ENCODE data around the gene ROMO1.

Gene ROMO1

GRCh38 chr20:35729836-35730582, 30.8 kb downstream of the ROMO1 start:
- Histone ChIP-seq H2AFZ (ENCODE audit: low read depth, low read length) (no peak overlapping the region), H3K4me1 (ENCODE audit: low read length) (no peaks in the 10 kb centered on the region), H3K4me3 (ENCODE audit: low read length) (no peak overlapping the region), H3K27ac (ENCODE audit: low read length) (no peak overlapping the region), H3K9ac (ENCODE audit: low read length) (no peak overlapping the region), H3K4me2 (ENCODE audit: low read length) (no peak overlapping the region), H3K36me3 (replicated peaks; ENCODE audit: low read depth, low read length) (peaks cover 80% of the 10 kb centered on the region), H4K20me1 (ENCODE audit: insufficient read depth, low read length) (peaks cover 87% of the 10 kb centered on the region), H3K79me2 (ENCODE audit: low read length) (peaks cover 98% of the 10 kb centered on the region), H3K27me3 (ENCODE audit: low read depth, low read length) (no peaks in the 10 kb centered on the region), H3K9me3 (ENCODE audit: insufficient read depth, low read length) (no peaks in the 10 kb centered on the region)
- TF ChIP-seq EZH2phosphoT487 (IDR thresholded peaks at IDR 0.05; ENCODE audit: low read depth) (no peak), CTCF (IDR thresholded peaks at IDR 0.05; ENCODE audit: low read depth, low read length) (no peak)

GRCh38 chr20:35730583-35731468, 31.6 kb downstream of the ROMO1 start:
- TF ChIP-seq EZH2phosphoT487 (IDR thresholded peaks at IDR 0.05; ENCODE audit: low read depth) (no peak), CTCF (IDR thresholded peaks at IDR 0.05; ENCODE audit: low read depth, low read length) (no peak)
- H3K4me3 ChIP-seq (ENCODE audit: low read length): no peak overlapping the region

GRCh38 chr20:35731469-35731788, 32.2 kb downstream of the ROMO1 start:
- no peak overlapping the region for H3K27ac ChIP-seq (ENCODE audit: low read length)
- H3K4me3 ChIP-seq (ENCODE audit: low read length): no peak overlapping the region
- H4K20me1 ChIP-seq (ENCODE audit: insufficient read depth, low read length): peaks cover 89% of the 10 kb centered on the region
- peaks cover 4% of the 10 kb centered on the region for H3K4me1 ChIP-seq (ENCODE audit: low read length)
- no peak overlapping the region for H2AFZ ChIP-seq (ENCODE audit: low read depth, low read length)
- peaks cover 83% of the 10 kb centered on the region for H3K36me3 ChIP-seq (replicated peaks; ENCODE audit: low read depth, low read length)
- no peak overlapping the region for H3K4me2 ChIP-seq (ENCODE audit: low read length)
- H3K9ac ChIP-seq (ENCODE audit: low read length): no peak overlapping the region
- peaks cover 98% of the 10 kb centered on the region for H3K79me2 ChIP-seq (ENCODE audit: low read length)
- no peaks in the 10 kb centered on the region for H3K9me3 ChIP-seq (ENCODE audit: insufficient read depth, low read length)
- H3K27me3 ChIP-seq (ENCODE audit: low read depth, low read length): no peaks in the 10 kb centered on the region
- TF ChIP-seq EZH2phosphoT487 (IDR thresholded peaks at IDR 0.05; ENCODE audit: low read depth) (no peak), CTCF (IDR thresholded peaks at IDR 0.05; ENCODE audit: low read depth, low read length) (no peak)

More at GRCh38 chr20:35730583-35731468, 31.6 kb downstream of the ROMO1 start:
- Histone ChIP-seq H3K9ac (ENCODE audit: low read length) (no peak overlapping the region), H3K9me3 (ENCODE audit: insufficient read depth, low read length) (no peaks in the 10 kb centered on the region), H3K79me2 (ENCODE audit: low read length) (peaks cover 98% of the 10 kb centered on the region), H3K4me1 (ENCODE audit: low read length) (no peaks in the 10 kb centered on the region), H4K20me1 (ENCODE audit: insufficient read depth, low read length) (peaks cover 88% of the 10 kb centered on the region), H3K36me3 (replicated peaks; ENCODE audit: low read depth, low read length) (peaks cover 83% of the 10 kb centered on the region), H3K27ac (ENCODE audit: low read length) (no peak overlapping the region), H2AFZ (ENCODE audit: low read depth, low read length) (no peak overlapping the region), H3K27me3 (ENCODE audit: low read depth, low read length) (no peaks in the 10 kb centered on the region), H3K4me2 (ENCODE audit: low read length) (no peak overlapping the region)
